HL-60 (cell line): ENCODE data around the gene TRMT2B.

Experiments used
- DNase-seq, 2 experiments: peaks; one replicate each; pipeline ENCODE4 v3.0.0-alpha.2; 2010 to 2020; ENCODE audit warnings: low read depth in 1 of 2, low spot score in 1 of 2
- H3K27ac ChIP-seq: fragments of 250-450 bp; sonication (Bioruptor Pico); replicated peaks from 2 replicates; pipeline ENCODE4 v1.5.1; 2020; ENCODE audit warnings: mild to moderate bottlenecking, moderate library complexity
- H3K27me3 ChIP-seq: fragments of 250-450 bp; sonication (Bioruptor Pico); 2 replicates; pipeline ENCODE4 v1.5.1; 2021; ENCODE audit warnings: mild to moderate bottlenecking, moderate library complexity; ENCODE audit not compliant: insufficient read depth, poor library complexity, severe bottlenecking
- H3K4me3 ChIP-seq: replicated peaks from 2 replicates; pipeline ENCODE4 v1.5.1; 2011; ENCODE audit warnings: mild to moderate bottlenecking, control low read depth, low read length; ENCODE audit not compliant: insufficient read depth
- CTCF ChIP-seq: IDR thresholded peaks from one replicate; pipeline ENCODE4 v1.5.1; 2011; ENCODE audit warnings: low read length, control low read depth, inconsistent platforms; ENCODE audit not compliant: insufficient read depth
- GABPA ChIP-seq: IDR thresholded peaks from 2 replicates; pipeline ENCODE4 v1.6.1; 2012; ENCODE audit warnings: low read depth
- POLR2AphosphoS5 ChIP-seq: IDR thresholded peaks from 2 replicates; pipeline ENCODE4 v1.6.1; 2012; ENCODE audit warnings: low read depth
- REST ChIP-seq: IDR thresholded peaks from 2 replicates; pipeline ENCODE4 v1.6.1; 2012; ENCODE audit warnings: low read depth; ENCODE audit not compliant: insufficient replicate concordance
- SPI1 ChIP-seq: IDR thresholded peaks from 2 replicates; pipeline ENCODE4 v1.6.1; 2012; ENCODE audit warnings: low read depth, mild to moderate bottlenecking, borderline replicate concordance

TRMT2B gene

GRCh38 chrX:100976211-100976610 lies 75.7 kb downstream of the TRMT2B start:
- H3K4me3 ChIP-seq, result no peak overlapping the region
- no peak overlapping the region for H3K27ac ChIP-seq
- no peak for TF ChIP-seq POLR2AphosphoS5
- TF ChIP-seq SPI1, result no peak
- no peak for TF ChIP-seq GABPA
- no peak for TF ChIP-seq REST
- TF ChIP-seq CTCF, result no peak
- no peak for DNase-seq
- H3K27me3 ChIP-seq, result no peaks in the 10 kb centered on the region

GRCh38 chrX:100975212-100975611 lies 76.7 kb downstream of the TRMT2B start:
- TF ChIP-seq POLR2AphosphoS5, result no peak
- no peak for TF ChIP-seq CTCF
- DNase-seq, result no peak
- Histone ChIP-seq H3K27me3 (no peaks in the 10 kb centered on the region), H3K4me3 (no peak overlapping the region), H3K27ac (no peak overlapping the region)

- Histone ChIP-seq H3K27me3 (no peaks in the 10 kb centered on the region), H3K4me3 (no peak overlapping the region), H3K27ac (no peak overlapping the region)
- TF ChIP-seq REST (no peak), GABPA (no peak), SPI1 (no peak), POLR2AphosphoS5 (no peak), CTCF (no peak)
- DNase-seq, result no peak
Measured at GRCh38 chrX:100973411-100973810, 78.5 kb downstream of the TRMT2B start.

GRCh38 chrX:100969936-100970335 lies 82.0 kb downstream of the TRMT2B start:
- Histone ChIP-seq H3K4me3 (no peak overlapping the region), H3K27me3 (no peaks in the 10 kb centered on the region), H3K27ac (no peak overlapping the region)
- no peak for DNase-seq
- TF ChIP-seq GABPA (no peak), POLR2AphosphoS5 (no peak), REST (no peak), CTCF (no peak), SPI1 (no peak)
